ENCODE measurements around the gene WWOX. TPM values are rescaled to one million over a fixed set of nuclear protein-coding genes. Genes with fewer than 3 reads are reported as not detected.

The WWOX gene
- total RNA-seq, 1 donor from 2014 or later, result 18.6 TPM

GRCh38 chr16:78619811-78620210, 520.4 kb downstream of the WWOX start:
- Mint-ChIP-seq H3K4me1 (ENCODE audit: unreplicated experiment) (no peaks in the 10 kb centered on the region), H3K4me3 (ENCODE audit: unreplicated experiment) (no peak overlapping the region), H3K27ac (ENCODE audit: unreplicated experiment) (no peak overlapping the region), H3K27me3 (ENCODE audit: unreplicated experiment) (no peaks in the 10 kb centered on the region), H3K9me3 (ENCODE audit: unreplicated experiment) (no peaks in the 10 kb centered on the region), H3K36me3 (ENCODE audit: low read depth, unreplicated experiment) (no peaks in the 10 kb centered on the region)
- DNase-seq (ENCODE audit: low spot score), result no peak
- TF ChIP-seq, protein P1, sequence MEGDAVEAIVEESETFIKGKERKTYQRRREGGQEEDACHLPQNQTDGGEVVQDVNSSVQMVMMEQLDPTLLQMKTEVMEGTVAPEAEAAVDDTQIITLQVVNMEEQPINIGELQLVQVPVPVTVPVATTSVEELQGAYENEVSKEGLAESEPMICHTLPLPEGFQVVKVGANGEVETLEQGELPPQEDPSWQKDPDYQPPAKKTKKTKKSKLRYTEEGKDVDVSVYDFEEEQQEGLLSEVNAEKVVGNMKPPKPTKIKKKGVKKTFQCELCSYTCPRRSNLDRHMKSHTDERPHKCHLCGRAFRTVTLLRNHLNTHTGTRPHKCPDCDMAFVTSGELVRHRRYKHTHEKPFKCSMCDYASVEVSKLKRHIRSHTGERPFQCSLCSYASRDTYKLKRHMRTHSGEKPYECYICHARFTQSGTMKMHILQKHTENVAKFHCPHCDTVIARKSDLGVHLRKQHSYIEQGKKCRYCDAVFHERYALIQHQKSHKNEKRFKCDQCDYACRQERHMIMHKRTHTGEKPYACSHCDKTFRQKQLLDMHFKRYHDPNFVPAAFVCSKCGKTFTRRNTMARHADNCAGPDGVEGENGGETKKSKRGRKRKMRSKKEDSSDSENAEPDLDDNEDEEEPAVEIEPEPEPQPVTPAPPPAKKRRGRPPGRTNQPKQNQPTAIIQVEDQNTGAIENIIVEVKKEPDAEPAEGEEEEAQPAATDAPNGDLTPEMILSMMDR (IDR thresholded peaks at IDR 0.05; ENCODE audit: unreplicated experiment), result no peak

DNA sequence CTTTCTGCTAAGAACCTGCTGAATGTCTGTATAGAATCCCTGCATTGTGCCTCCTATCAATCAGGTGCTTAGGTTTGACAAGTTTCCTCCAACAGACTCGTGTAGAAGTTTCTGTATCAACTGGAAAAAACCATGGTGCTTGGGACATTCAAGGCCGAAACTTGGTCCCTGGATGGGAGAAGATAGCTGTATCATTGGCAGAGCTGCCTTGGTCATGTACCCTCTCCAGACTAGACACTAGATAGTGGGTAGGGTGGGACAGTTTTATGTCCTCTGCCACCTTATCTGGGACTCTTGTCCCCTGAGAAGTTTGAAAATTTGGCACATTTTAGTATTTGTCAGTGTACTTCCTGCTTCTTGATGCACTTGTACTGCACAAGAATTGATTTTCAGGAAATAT, 520.8 kb downstream of the WWOX start:
- Mint-ChIP-seq H3K27ac (ENCODE audit: unreplicated experiment) (no peak overlapping the region), H3K36me3 (ENCODE audit: low read depth, unreplicated experiment) (no peaks in the 10 kb centered on the region), H3K9me3 (ENCODE audit: unreplicated experiment) (no peaks in the 10 kb centered on the region), H3K4me3 (ENCODE audit: unreplicated experiment) (no peak overlapping the region), H3K4me1 (ENCODE audit: unreplicated experiment) (no peaks in the 10 kb centered on the region), H3K27me3 (ENCODE audit: unreplicated experiment) (no peaks in the 10 kb centered on the region)
- DNase-seq (ENCODE audit: low spot score), result no peak
- TF ChIP-seq, protein P1 (IDR thresholded peaks at IDR 0.05; ENCODE audit: unreplicated experiment), result no peak

- H3K4me3 Mint-ChIP-seq (ENCODE audit: unreplicated experiment), result no peak overlapping the region
- no peaks in the 10 kb centered on the region for H3K36me3 Mint-ChIP-seq (ENCODE audit: low read depth, unreplicated experiment)
- TF ChIP-seq, protein P1 (IDR thresholded peaks at IDR 0.05; ENCODE audit: unreplicated experiment), result no peak
- no peak overlapping the region for H3K27ac Mint-ChIP-seq (ENCODE audit: unreplicated experiment)
- H3K9me3 Mint-ChIP-seq (ENCODE audit: unreplicated experiment), result no peaks in the 10 kb centered on the region
- no peaks in the 10 kb centered on the region for H3K4me1 Mint-ChIP-seq (ENCODE audit: unreplicated experiment)
- no peak for DNase-seq (ENCODE audit: low spot score)
- no peaks in the 10 kb centered on the region for H3K27me3 Mint-ChIP-seq (ENCODE audit: unreplicated experiment)
Observed at GRCh38 chr16:78623796-78624195, 524.3 kb downstream of the WWOX start.

DNA sequence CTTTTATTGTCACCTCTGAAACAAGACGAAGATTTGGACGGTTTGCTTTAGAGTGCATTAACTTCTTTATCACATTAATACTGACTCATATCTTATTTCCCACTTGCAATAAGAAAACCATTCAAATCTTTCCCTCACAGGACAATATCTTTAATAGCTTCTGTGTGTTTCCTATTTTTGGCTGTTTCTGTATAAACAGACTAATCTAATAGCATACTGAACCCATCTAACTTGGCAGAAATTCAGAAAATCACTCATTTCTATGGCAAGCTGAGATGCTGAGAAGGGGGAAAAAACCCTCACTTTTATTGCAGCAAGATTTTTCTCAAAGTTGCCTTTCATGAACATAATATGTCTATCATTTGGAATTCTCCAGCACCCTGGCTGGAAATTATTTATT, 524.9 kb downstream of the WWOX start:
- Mint-ChIP-seq H3K27ac (ENCODE audit: unreplicated experiment) (no peak overlapping the region), H3K4me1 (ENCODE audit: unreplicated experiment) (no peaks in the 10 kb centered on the region), H3K4me3 (ENCODE audit: unreplicated experiment) (no peak overlapping the region), H3K36me3 (ENCODE audit: low read depth, unreplicated experiment) (no peaks in the 10 kb centered on the region), H3K27me3 (ENCODE audit: unreplicated experiment) (no peaks in the 10 kb centered on the region), H3K9me3 (ENCODE audit: unreplicated experiment) (no peaks in the 10 kb centered on the region)
- TF ChIP-seq, protein P1 (IDR thresholded peaks at IDR 0.05; ENCODE audit: unreplicated experiment), result no peak
- DNase-seq (ENCODE audit: low spot score), result no peak

GRCh38 chr16:78628461-78629045, 529.1 kb downstream of the WWOX start:
- Mint-ChIP-seq H3K4me3 (ENCODE audit: unreplicated experiment) (no peak overlapping the region), H3K27ac (ENCODE audit: unreplicated experiment) (no peak overlapping the region), H3K36me3 (ENCODE audit: low read depth, unreplicated experiment) (no peaks in the 10 kb centered on the region), H3K4me1 (ENCODE audit: unreplicated experiment) (no peaks in the 10 kb centered on the region), H3K9me3 (ENCODE audit: unreplicated experiment) (peaks cover 4% of the 10 kb centered on the region), H3K27me3 (ENCODE audit: unreplicated experiment) (no peaks in the 10 kb centered on the region)
- TF ChIP-seq, protein P1 (IDR thresholded peaks at IDR 0.05; ENCODE audit: unreplicated experiment), result no peak
- DNase-seq (ENCODE audit: low spot score), result no peak
